BLaER1 (cell line): ENCODE data around the gene ETFA.
A peak's percentile ranks its signal among the peaks of the same experiment; 100 is the strongest.

Experiments
- H3K27ac ChIP-seq: shearing (Covaris generic); formaldehyde crosslinking; 2 replicates; pipeline ENCODE4 v1.8.1; 2022
- H3K27me3 ChIP-seq: shearing (Covaris generic); formaldehyde crosslinking; 2 replicates; pipeline ENCODE4 v1.8.1; 2022
- H3K36me3 ChIP-seq: shearing (Covaris generic); formaldehyde crosslinking; 2 replicates; pipeline ENCODE4 v1.8.1; 2022
- H3K4me1 ChIP-seq: shearing (Covaris generic); formaldehyde crosslinking; 2 replicates; pipeline ENCODE4 v1.8.1; 2022
- H3K4me2 ChIP-seq: shearing (Covaris generic); formaldehyde crosslinking; 2 replicates; pipeline ENCODE4 v1.8.1; 2022
- H3K4me3 ChIP-seq: shearing (Covaris generic); formaldehyde crosslinking; 2 replicates; pipeline ENCODE4 v1.8.1; 2022
- H3K9ac ChIP-seq: shearing (Covaris generic); formaldehyde crosslinking; 2 replicates; pipeline ENCODE4 v1.8.1; 2022
- H3K9me3 ChIP-seq: shearing (Covaris generic); formaldehyde crosslinking; 2 replicates; pipeline ENCODE4 v1.8.1; 2022
- H4K20me1 ChIP-seq: shearing (Covaris generic); formaldehyde crosslinking; 2 replicates; pipeline ENCODE4 v1.8.1; 2022
- Cebpa-rat ChIP-seq: shearing (Covaris generic); IDR thresholded peaks from 2 replicates; pipeline ENCODE4 v1.8.1; 2022

Gene ETFA

GRCh38 chr15:76191539-76192244, 119.6 kb downstream of the ETFA start:
- Histone ChIP-seq H3K9ac (no peak overlapping the region), H3K4me2 (peak overlapping the region; percentile 18), H3K4me3 (no peak overlapping the region), H4K20me1 (no peaks in the 10 kb centered on the region), H3K27ac (no peak overlapping the region), H3K9me3 (no peaks in the 10 kb centered on the region), H3K4me1 (peaks cover 27% of the 10 kb centered on the region), H3K27me3 (no peaks in the 10 kb centered on the region), H3K36me3 (no peaks in the 10 kb centered on the region)
- TF ChIP-seq Cebpa-rat, result no peak

DNA sequence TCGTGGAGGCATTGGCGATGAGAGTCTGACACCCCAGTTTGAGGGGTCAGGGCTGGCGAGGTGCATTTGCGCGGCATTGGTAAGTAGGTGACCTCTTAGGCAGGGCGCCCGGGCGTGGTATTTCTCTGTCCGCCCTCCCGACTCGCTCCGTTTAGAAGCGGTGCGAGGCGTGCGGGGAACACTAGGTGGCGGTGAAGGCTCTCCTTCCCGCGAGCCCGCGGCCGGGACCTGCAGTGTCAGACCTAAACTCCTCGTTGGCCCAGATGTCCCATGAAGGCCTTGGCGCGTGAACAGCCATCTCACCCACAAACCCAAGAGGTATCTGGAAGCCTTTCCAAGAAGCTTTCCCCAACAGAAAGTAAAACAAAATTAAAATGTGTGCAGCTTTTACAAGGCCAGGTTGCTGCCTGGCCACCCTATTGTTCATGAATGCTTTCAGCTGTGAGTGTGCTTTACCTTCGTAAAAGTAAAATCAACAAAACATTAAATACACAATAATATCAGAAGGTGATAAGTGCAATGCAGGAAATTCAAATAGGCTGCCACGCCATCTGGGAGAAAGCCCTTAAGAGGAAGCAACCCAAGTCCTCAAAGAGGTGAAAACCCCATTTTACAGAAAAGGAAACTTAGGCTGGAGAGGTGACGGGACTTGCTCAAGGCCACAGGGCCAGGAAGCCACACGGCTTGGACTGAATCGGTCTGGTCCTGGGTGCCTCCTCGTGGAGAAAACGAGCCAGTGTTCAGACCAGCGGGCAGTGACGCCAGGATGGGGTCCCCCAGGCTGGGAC, 120.3 kb downstream of the ETFA start:
- H3K9me3 ChIP-seq, result no peaks in the 10 kb centered on the region
- TF ChIP-seq Cebpa-rat, result no peak
- peaks cover 22% of the 10 kb centered on the region for H3K4me1 ChIP-seq
- H3K4me2 ChIP-seq, result peak overlapping the region; percentile 18
- H3K27me3 ChIP-seq, result no peaks in the 10 kb centered on the region
- no peaks in the 10 kb centered on the region for H3K36me3 ChIP-seq
- H3K9ac ChIP-seq, result no peak overlapping the region
- H3K4me3 ChIP-seq, result no peak overlapping the region
- no peaks in the 10 kb centered on the region for H4K20me1 ChIP-seq
- H3K27ac ChIP-seq, result no peak overlapping the region

GRCh38 chr15:76190070-76190564, 121.2 kb downstream of the ETFA start:
- Histone ChIP-seq H3K4me3 (no peak overlapping the region), H3K36me3 (no peaks in the 10 kb centered on the region), H3K9me3 (no peaks in the 10 kb centered on the region), H3K9ac (no peak overlapping the region), H3K27me3 (no peaks in the 10 kb centered on the region), H3K4me2 (no peak overlapping the region; the same call in 1 of the 2 replicates), H3K4me1 (peaks cover 22% of the 10 kb centered on the region), H4K20me1 (no peaks in the 10 kb centered on the region), H3K27ac (no peak overlapping the region)
- TF ChIP-seq Cebpa-rat, result no peak

DNA sequence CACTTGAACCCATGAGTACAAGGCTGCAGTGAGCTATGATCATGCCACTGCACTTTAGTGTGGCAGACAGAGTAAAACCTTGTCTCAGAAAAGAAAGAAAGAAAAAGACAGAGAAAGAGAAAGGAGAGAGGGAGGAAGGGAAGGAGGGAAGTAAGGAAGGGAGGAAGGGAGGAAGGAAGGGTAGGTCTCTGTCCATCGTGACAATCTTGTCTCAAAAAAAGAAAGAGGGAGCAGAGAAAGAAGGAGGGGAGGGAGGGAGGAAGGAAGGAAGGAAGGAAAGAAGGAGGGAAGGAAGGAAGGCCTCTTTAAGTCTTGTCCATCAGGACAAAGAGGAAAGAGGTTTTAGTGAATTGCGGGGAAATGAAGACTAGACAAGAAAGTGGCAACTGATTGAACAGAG, 122.2 kb downstream of the ETFA start:
- no peak for TF ChIP-seq Cebpa-rat
- Histone ChIP-seq H3K9me3 (no peaks in the 10 kb centered on the region), H3K4me1 (peaks cover 22% of the 10 kb centered on the region), H3K4me3 (no peak overlapping the region), H3K27me3 (no peaks in the 10 kb centered on the region), H3K27ac (no peak overlapping the region), H3K9ac (no peak overlapping the region), H4K20me1 (no peaks in the 10 kb centered on the region), H3K4me2 (no peak overlapping the region), H3K36me3 (no peaks in the 10 kb centered on the region)

DNA sequence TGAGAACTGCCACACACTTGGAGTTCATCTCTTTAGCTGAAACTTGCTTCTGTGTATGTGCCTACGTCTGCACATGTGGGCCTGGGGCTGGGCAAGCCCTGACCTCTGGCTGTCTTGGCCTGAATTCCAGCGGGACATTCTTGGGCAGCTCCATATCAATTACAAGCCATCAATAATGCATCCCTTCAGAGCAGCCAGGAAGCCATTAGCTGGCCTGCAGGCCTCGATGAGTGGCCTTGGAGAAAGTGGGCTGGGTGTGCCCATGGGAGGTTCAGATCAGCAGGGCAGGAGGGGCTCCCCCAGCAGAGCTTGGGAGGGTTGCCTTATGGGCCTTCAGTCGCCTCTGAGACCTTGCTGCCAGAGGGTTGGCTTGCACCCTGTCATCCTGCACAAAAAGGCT, 124.1 kb downstream of the ETFA start:
- no peaks in the 10 kb centered on the region for H3K27me3 ChIP-seq
- no peak overlapping the region for H3K4me2 ChIP-seq
- peaks cover 12% of the 10 kb centered on the region for H3K4me1 ChIP-seq
- no peaks in the 10 kb centered on the region for H3K36me3 ChIP-seq
- no peak overlapping the region for H3K9ac ChIP-seq
- no peak for TF ChIP-seq Cebpa-rat
- no peak overlapping the region for H3K27ac ChIP-seq
- no peaks in the 10 kb centered on the region for H4K20me1 ChIP-seq
- H3K9me3 ChIP-seq, result no peaks in the 10 kb centered on the region
- H3K4me3 ChIP-seq, result no peak overlapping the region

DNA sequence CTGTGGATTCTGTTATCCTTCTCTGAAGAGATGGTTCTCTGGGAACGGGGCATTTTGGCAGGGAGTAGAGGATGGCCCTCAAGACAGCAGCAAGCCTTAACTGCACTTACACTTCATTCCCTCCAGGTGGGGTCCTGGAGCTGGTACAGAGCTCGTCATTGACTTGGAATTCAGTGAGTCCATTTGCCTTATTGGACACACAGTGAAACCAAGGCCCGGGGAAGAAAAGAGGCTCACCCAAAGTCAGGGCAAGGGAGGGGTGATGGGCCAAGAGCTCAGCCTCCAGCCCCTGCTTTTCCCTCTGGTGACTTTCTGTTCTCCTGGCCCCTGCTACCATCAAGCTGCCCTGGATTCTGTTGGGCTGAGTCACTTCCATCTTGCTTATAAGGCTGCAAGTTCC, 125.6 kb downstream of the ETFA start:
- H3K9me3 ChIP-seq, result no peaks in the 10 kb centered on the region
- H3K4me1 ChIP-seq, result no peaks in the 10 kb centered on the region
- TF ChIP-seq Cebpa-rat, result no peak
- no peak overlapping the region for H3K4me3 ChIP-seq
- no peak overlapping the region for H3K9ac ChIP-seq
- H3K27ac ChIP-seq, result no peak overlapping the region
- H3K4me2 ChIP-seq, result no peak overlapping the region
- no peaks in the 10 kb centered on the region for H4K20me1 ChIP-seq
- no peaks in the 10 kb centered on the region for H3K36me3 ChIP-seq
- no peaks in the 10 kb centered on the region for H3K27me3 ChIP-seq

DNA sequence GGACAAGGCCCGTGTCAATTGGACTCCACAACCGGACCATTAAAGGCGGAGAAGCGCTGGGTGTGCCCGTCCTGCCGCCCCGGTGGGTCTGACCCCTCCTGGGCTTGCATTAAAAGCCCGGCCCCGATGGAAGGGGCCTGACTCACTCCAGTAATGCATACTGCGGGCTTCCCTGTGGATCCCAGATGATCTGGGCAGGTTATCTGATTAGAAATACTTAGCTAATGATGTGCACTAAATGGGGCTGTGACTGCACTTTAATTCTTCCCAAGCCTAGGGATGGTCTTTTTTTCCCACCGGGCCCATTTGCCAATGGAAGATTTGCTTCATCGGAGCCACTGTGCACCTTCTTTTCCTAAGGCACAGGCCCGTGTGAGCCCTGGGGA, 126.6 kb downstream of the ETFA start:
- no peak overlapping the region for H3K4me2 ChIP-seq
- no peaks in the 10 kb centered on the region for H3K9me3 ChIP-seq
- H3K9ac ChIP-seq, result no peak overlapping the region
- H3K27ac ChIP-seq, result no peak overlapping the region
- TF ChIP-seq Cebpa-rat, result no peak
- H3K4me3 ChIP-seq, result no peak overlapping the region
- H3K27me3 ChIP-seq, result no peaks in the 10 kb centered on the region
- H3K36me3 ChIP-seq, result no peaks in the 10 kb centered on the region
- no peaks in the 10 kb centered on the region for H3K4me1 ChIP-seq
- no peaks in the 10 kb centered on the region for H4K20me1 ChIP-seq

- no peak overlapping the region for H3K9ac ChIP-seq
- no peak overlapping the region for H3K4me2 ChIP-seq
- H3K4me1 ChIP-seq, result no peaks in the 10 kb centered on the region
- no peaks in the 10 kb centered on the region for H3K9me3 ChIP-seq
- no peak for TF ChIP-seq Cebpa-rat
- H4K20me1 ChIP-seq, result no peaks in the 10 kb centered on the region
- no peak overlapping the region for H3K4me3 ChIP-seq
- H3K36me3 ChIP-seq, result no peaks in the 10 kb centered on the region
- H3K27ac ChIP-seq, result no peak overlapping the region
- H3K27me3 ChIP-seq, result no peaks in the 10 kb centered on the region
Observed at GRCh38 chr15:76183930-76184649, 127.2 kb downstream of the ETFA start.

DNA sequence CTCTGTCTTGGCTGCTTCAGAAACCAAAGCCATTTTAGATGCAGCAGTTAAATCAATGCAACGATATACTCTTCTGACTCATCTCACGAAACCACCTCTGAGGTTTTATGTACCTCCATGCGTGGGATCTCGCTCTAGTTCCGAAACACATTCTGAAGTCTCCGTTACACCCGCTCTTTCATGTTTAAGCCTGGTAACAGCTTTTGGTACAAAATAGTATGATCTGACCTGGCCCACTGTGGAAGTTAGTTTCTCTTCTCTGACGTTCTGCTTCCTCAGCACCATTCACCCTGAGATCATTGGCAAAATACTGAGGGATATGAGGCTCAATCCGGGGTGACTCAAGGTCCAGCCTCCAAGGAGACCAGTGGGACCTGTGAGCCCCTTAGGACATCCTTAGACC, 129.6 kb downstream of the ETFA start:
- Histone ChIP-seq H4K20me1 (no peaks in the 10 kb centered on the region), H3K9me3 (no peaks in the 10 kb centered on the region), H3K4me1 (no peaks in the 10 kb centered on the region), H3K27ac (no peak overlapping the region), H3K27me3 (no peaks in the 10 kb centered on the region), H3K4me2 (no peak overlapping the region), H3K4me3 (no peak overlapping the region), H3K9ac (no peak overlapping the region), H3K36me3 (no peaks in the 10 kb centered on the region)
- TF ChIP-seq Cebpa-rat, result no peak

DNA sequence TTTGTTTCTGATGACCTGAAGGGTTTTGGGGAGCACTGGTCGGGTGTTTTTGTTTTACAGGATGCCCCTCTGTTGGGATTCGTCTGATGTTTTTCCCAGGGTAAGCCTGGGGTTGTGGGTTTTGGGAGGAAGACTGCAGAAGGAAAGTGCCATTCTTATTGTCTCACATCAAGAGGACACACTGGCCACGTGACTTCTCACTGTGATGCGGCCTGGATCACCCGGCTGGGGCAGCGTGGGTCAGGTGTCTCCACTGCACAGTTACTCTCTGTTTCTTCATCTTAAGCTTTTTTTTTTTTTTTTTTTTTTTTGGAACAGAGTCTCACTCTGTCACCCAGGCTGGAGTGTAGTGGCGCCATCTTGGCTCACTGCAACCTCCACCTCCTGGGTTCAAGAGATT, 130.9 kb downstream of the ETFA start:
- H3K27me3 ChIP-seq, result no peaks in the 10 kb centered on the region
- H3K36me3 ChIP-seq, result no peaks in the 10 kb centered on the region
- H3K9ac ChIP-seq, result no peak overlapping the region
- no peak overlapping the region for H3K27ac ChIP-seq
- no peaks in the 10 kb centered on the region for H4K20me1 ChIP-seq
- no peaks in the 10 kb centered on the region for H3K4me1 ChIP-seq
- no peaks in the 10 kb centered on the region for H3K9me3 ChIP-seq
- H3K4me2 ChIP-seq, result no peak overlapping the region
- H3K4me3 ChIP-seq, result no peak overlapping the region
- TF ChIP-seq Cebpa-rat, result no peak
